GM10266 (cell line): Measurements from ENCODE around the gene GSG1L.

Experiments
- DNase-seq: peaks from one replicate; pipeline ENCODE4 v3.0.0; 2012; ENCODE audit errors: extremely low spot score
- TF ChIP-seq, protein P1 (sequence below): IDR thresholded peaks from 2 replicates; pipeline ENCODE4 v1.5.1; 2012; ENCODE audit warnings: mild to moderate bottlenecking, low read depth; ENCODE audit not compliant: control insufficient read depth, insufficient read depth; ENCODE audit errors: missing control alignments

GSG1L gene

DNA sequence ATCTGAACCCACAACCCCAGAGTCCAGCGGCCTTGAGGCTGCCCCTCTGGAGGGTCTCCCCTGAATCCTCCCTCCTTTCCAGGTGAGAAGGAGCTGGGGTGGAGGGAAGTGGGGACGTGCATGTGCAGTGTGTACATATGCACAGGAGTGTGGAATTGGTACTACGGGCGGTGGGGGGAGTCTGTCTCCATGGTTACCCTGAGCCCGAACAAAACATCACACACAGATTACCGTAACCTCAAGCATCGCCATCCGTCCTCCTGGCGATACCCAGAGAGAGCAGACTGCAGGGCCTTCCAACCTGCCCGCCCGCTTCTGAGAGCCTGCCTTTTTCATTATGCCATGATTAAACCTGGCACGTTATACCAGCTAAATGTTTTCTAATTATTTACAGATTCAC lies 25.1 kb downstream of the GSG1L start:
- no peak for DNase-seq
- TF ChIP-seq, protein P1, sequence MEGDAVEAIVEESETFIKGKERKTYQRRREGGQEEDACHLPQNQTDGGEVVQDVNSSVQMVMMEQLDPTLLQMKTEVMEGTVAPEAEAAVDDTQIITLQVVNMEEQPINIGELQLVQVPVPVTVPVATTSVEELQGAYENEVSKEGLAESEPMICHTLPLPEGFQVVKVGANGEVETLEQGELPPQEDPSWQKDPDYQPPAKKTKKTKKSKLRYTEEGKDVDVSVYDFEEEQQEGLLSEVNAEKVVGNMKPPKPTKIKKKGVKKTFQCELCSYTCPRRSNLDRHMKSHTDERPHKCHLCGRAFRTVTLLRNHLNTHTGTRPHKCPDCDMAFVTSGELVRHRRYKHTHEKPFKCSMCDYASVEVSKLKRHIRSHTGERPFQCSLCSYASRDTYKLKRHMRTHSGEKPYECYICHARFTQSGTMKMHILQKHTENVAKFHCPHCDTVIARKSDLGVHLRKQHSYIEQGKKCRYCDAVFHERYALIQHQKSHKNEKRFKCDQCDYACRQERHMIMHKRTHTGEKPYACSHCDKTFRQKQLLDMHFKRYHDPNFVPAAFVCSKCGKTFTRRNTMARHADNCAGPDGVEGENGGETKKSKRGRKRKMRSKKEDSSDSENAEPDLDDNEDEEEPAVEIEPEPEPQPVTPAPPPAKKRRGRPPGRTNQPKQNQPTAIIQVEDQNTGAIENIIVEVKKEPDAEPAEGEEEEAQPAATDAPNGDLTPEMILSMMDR, result no peak

DNA sequence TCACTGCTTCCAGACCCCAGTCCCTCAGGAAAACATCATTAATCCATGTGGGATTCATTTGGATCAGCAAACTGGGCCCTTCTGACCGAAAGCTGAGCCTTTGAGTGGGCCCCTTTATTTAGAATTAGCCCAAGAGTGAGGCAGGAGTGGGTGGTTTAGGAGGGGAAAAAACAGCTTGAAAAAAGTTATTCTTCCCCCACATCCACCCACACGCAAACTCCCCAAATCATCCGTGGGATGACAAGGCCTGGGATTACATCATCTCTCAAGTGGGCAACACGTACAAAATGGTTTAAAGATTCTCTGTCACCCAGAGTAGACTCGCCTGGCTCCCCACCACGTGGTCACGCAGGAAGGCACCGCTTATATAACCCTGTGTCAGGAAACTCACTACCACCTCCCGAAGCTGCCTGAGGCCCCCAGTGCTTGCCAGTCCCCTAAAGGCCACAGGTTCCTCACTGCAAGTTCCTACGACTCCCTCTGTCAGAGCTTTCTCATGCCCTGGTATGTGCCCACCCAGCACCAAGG lies 27.6 kb downstream of the GSG1L start:
- DNase-seq, result no peak
- TF ChIP-seq, protein P1, result no peak

DNA sequence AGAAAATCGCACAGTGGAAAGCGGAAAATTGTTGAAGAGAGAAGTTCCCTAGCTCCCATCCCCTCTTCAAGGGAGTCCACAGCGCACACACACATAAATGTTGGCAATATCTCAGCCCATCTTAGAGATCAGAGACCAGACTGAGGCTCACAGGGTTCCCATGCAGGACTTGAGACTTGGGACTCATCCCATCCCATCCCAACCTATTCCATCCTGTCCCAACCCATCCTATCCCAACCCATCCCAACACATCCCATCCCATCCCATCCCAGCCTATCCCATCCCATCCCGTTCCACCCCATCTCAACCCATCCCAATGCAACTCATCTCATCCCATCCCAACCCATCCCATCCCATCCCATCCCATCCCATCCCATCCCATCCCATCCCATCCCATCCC lies 29.6 kb downstream of the GSG1L start:
- TF ChIP-seq, protein P1, result no peak
- no peak for DNase-seq

DNA sequence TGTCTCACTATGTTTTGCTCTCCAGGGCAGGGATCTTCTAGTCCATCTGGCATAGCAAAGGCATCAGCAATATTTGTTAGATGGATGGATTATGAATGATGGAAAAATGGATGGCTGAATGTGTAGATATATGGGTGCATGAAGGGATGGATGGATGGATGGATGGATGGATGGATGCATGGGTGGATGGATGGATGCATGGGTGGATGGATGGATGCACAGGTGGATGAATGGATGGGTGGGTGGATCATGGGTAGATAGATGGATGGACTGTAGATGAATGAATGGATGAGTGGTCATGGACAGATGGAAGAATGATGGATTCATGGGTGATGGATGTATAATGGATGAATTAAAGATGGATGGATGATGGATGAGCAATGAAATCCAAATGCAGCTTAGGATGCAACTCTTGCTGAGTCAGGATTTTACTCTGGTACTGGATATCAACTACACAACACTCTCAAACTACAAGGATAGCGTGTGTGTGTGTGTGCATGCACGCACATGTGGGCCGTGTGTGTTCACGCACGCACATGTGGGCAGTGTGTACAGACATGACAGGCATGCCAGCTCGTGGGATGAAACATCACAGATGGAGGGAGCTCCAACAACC lies 34.0 kb downstream of the GSG1L start:
- no peak for DNase-seq
- TF ChIP-seq, protein P1, result no peak

DNA sequence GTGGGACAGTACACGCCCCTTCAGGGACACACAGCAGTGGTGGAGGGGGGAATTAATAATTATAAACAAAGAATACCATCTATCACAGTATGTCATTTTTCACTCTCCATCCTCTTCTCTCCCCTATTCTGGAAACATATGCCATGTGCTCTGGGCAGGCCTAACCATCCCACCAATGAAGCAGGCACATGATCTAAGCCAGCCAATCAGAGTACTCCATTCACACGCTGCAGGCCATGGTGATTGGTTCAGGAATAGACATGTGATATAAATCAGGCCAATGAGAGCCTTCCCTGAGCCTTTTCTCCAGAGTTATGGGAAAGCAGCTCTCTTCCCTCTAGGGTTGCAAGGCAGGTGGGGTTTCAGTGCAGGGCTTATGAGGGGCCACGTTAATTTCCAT lies 36.5 kb downstream of the GSG1L start:
- TF ChIP-seq, protein P1, result no peak
- no peak for DNase-seq

DNA sequence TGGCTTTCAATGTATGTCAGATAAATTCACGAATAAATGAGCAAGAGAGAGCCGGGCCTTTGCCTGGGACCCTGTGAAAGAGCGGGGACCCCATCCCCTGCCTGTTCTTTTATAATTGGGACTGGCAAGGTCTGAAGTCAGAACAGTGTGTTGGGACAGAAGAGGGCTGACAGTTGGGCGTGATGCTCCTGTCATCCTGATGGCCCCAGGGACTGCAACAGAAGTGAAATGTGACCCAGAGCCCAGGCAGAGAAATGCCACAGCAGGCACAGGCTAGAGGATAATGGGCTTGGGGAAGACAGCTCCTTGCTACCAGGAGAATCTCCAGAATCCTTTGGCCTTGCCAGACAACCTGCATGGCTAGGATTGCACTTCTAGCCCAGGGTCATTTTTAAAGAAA lies 37.9 kb downstream of the GSG1L start:
- no peak for DNase-seq
- TF ChIP-seq, protein P1, result no peak

DNA sequence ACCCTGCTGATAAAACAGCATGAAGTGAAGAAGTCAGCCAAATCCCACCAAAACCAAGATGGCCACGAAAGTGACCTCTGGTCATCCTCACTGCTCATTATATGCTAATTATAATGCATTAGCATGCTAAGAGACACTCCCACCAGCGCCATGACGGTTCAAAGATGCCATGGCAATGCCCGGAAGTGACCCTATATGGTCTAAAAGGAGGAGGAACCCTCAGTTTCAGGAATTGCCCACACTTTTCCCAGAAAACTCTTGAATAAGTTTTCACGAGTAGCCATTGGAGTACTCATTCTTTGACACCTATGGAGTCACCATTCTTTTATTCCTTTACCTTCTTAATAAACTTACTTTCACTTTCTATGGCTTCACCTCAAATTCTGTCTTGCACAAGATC lies 44.3 kb downstream of the GSG1L start:
- DNase-seq, result no peak
- TF ChIP-seq, protein P1, result no peak
